Adrenal gland (tissue), 5 donors: ENCODE measurements around the gene MFF.
"Not testable (repeated sequence)": the region's sequence is repeated elsewhere in the genome, so short reads cannot be mapped to it uniquely, and the experiment has no call there.

Experiments
- POLR2A ChIP-seq, 2 donors: fragments of 450-650 bp; IDR thresholded peaks; one replicate each; pipeline ENCODE4 v1.6.1; 2017; ENCODE audit warnings: antibody characterized with exemption in 2 of 2, mild to moderate bottlenecking in 2 of 2, moderate library complexity in 1 of 2
- TF ChIP-seq, protein P1 (sequence below), 6 experiments: fragments of 450-650 bp in 4 of 6; fragments of 200-600 bp in 2 of 6; sonication (generic) in 1 of 6; IDR thresholded peaks; 1 replicate in 5 of 6; 2 replicates in 1 of 6; pipeline versions ENCODE4 v1.5.1 to v1.8.0; 2016 to 2021; ENCODE audit warnings: antibody characterized with exemption in 6 of 6, mild to moderate bottlenecking in 2 of 6, moderate library complexity in 1 of 6
- donor health status: DM: no; HTN: no; CAD: no.

DNA sequence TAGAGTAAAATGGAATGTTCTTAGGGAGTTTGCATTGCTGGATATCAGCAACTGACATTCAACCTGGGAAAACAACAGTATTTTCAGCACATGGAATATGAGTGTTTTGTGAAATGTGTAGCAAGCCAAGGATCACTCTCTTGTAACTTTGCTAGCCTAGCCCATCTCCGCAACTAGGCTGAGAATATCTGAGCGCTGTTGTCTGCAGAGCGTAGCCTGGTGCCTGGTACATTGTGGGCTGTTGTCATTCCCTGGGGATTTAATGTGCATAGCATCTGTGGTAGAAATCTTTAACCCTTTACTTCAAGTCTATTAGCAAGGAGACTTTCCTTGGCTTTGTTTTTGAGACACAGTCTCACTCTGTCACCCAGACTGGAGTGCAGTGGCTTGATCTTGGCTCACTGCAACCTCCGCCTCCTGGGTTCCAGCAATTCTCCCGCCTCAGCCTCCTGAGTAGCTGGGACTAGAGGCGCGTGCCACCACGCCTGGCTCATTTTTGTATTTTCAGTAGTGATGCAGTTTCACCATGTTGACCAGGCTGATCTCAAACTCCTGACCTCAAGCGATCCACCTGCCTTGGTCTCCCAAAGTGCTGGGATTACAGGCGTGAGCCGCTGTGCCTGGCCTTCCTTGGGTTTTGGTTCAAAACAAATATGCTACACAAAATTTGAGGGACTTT is 39.7 kb downstream of the MFF start:
- not testable (repeated sequence) for TF ChIP-seq POLR2A (IDR thresholded peaks at IDR 0.05)
- TF ChIP-seq, protein P1, sequence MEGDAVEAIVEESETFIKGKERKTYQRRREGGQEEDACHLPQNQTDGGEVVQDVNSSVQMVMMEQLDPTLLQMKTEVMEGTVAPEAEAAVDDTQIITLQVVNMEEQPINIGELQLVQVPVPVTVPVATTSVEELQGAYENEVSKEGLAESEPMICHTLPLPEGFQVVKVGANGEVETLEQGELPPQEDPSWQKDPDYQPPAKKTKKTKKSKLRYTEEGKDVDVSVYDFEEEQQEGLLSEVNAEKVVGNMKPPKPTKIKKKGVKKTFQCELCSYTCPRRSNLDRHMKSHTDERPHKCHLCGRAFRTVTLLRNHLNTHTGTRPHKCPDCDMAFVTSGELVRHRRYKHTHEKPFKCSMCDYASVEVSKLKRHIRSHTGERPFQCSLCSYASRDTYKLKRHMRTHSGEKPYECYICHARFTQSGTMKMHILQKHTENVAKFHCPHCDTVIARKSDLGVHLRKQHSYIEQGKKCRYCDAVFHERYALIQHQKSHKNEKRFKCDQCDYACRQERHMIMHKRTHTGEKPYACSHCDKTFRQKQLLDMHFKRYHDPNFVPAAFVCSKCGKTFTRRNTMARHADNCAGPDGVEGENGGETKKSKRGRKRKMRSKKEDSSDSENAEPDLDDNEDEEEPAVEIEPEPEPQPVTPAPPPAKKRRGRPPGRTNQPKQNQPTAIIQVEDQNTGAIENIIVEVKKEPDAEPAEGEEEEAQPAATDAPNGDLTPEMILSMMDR (IDR thresholded peaks at IDR 0.05): not testable (repeated sequence)
